GM18507 (cell line): ENCODE measurements around the gene GNAS.

Source experiments
- DNase-seq: peaks from one replicate; pipeline ENCODE4 v3.0.0; 2011; ENCODE audit warnings: low read depth; ENCODE audit not compliant: insufficient read length; ENCODE audit errors: extremely low spot score
- FAIRE-seq: peaks from 2 replicates; lab custom pipeline; 2011; peaks lifted over from hg19 to GRCh38; lab: Jason Lieb, UNC

Gene GNAS

DNA sequence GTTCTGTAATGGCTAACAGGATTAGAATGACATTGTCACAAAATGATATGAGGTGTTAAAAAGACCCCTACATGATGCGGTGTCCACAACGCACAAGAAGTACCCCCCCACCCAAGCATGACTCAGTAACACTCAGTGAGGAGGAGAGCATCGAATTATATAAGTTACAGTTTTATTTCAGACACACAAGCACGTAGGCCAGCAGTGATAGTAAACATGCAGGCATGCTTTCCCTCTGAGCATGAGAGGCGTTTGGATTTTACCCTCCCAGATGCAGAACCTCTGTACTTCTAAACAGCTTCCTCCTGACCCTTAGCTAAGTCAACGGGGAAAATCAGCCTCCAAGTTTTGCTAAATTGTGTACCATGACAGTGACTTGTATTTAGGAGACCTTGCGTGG lies 23.9 kb downstream of the GNAS start:
- FAIRE-seq (no peak), DNase-seq (no peak)

DNA sequence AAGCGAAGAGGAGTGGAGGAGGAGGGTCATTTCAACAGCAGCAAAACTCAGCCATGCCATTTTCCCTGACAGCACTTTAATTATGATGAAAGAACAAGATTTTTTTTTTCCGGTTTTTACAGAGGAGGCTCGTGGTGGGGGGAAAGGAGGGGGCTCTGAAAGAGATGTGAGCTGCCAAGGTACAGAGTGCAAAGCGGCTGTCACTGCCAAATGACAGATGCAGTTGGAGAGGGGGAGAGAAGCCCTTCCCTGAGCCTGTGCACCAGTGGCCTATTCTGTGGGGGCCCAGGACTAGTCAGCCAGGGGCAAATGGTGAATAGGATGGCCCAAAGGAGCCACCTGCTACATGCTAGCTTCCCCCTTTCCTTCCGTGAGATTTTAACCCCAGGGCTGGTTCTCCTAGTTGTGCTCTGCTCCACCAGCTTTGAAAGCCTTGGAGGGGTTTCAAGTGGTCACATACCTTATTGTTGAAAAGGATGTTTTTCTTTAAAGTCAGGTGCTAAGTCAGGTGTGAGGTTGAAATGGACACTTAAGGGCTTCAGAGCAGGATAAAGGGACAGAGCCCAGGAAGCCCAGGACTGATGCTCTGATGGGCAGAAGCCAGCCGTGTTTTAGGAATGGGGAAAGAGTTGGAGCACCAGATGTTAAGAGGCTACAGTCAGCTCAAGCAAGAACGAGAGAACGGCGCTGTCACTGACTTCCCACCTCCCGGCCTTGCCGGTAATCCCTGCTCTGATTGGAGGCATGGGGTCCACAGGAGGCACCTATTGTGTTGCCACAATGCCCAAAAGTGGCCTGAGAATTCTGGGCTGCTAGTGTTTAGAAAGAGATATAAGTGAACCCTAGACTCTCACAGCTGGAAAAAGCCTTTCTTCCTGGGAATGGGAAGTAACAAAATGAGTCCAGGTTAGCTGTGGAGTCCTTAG lies 24.8 kb downstream of the GNAS start:
- DNase-seq, result no peak
- FAIRE-seq, result no peak

DNA sequence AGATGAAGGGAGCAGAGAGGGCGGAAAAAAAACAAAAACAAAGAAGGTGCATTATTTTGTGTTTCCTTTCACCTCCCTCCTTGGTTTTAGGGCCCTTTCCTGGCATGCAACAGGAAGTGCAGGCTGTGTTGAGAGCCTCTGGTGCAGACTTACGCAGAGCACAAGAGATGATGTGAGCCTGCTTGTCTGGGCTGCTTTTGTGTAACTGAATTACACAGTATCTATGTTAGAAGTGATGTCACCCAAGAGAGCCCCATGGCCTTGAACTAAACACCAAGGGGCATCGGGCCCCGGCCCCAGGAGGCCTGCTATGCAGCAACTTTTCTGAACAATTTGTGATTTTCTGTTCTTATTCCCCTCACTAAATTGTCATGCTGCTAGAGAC lies 25.5 kb downstream of the GNAS start:
- DNase-seq, result no peak
- no peak for FAIRE-seq

- DNase-seq (no peak), FAIRE-seq (no peak)
Measured at GRCh38 chr20:58878399-58878798, 25.9 kb downstream of the GNAS start.

- DNase-seq, result no peak
- FAIRE-seq, result no peak
Measured at GRCh38 chr20:58880441-58880840, 27.9 kb downstream of the GNAS start.

DNA sequence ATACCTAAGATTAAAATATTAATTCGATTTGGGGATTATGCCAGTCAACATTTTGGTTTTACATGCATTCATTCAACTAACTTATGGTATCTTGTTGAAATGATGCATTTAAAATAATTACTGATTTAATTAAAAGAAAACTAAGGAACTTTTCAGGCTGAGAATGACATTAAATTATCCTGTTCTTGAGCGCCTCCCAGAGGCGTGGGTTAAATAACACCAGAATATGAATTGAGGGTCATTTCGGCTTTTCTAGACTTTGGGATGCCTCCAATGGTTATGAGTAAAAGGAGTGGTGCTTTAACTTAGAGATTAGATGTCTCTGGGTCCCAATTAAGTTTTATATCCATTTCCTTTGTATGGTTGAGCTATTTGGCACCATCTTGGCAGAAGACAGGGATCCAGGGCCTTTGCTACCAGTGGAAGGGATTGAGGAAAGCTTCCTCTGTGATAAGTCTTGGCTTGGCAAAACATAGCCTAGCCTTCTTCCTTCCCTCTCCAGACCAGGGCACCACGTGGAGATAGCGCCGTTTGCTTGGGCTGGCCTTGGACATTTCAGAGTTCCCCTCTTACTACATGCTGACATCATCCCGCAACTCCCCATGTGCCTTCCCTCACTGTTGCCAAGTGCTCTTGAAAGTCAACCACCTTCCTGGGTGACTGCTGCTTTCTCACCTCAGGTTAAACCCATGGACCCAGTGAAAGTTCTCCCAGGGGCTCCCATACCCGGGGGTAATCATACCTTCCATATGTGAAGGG lies 28.7 kb downstream of the GNAS start:
- DNase-seq (no peak), FAIRE-seq (no peak)

DNA sequence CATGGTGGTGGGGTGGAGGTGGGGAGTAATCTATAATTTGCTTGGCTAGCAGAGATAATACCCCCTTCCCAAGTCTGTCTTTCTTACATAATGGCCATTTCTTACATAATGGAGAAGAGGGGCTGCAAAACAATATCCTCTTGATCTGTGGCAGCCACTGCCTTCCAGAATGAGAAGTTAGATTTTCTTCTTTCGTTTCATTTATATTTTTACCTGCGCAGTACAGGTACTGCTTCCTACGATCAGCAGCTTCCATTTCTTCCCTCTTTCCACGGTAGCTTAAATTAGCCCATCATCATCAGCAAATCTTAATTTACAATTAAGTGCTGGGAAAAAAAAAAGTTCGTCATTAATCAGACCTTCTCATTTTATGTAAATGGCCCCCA lies 30.2 kb downstream of the GNAS start:
- FAIRE-seq (no peak), DNase-seq (no peak)

- no peak for DNase-seq
- FAIRE-seq, result no peak
Measured at GRCh38 chr20:58883241-58883691, 30.8 kb downstream of the GNAS start.

DNA sequence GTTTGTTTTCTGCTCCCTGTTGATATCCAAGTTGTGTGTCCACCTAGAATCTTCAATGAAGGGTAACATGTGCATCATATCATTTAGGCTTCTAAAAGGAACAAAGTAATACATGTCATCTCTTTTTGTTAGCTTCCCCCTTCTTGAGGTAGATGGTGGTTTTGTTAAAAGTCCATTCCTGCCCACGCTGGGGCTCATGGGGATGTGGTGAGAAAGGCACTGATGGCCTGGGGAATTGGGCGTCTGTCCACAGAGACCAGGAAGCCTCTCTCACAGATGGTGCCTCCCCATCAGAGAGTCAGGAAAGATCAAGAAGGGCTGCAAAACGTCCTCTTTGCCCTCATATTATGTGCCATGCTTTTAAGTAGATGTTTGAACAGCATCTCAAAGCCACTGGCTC lies 32.5 kb downstream of the GNAS start:
- FAIRE-seq, result no peak
- no peak for DNase-seq

GRCh38 chr20:58886546-58886945 lies 34.0 kb downstream of the GNAS start:
- FAIRE-seq (peak; percentile 74), DNase-seq (no peak)

- DNase-seq (no peak), FAIRE-seq (no peak)
Measured at GRCh38 chr20:58888103-58888502, 35.6 kb downstream of the GNAS start.

DNA sequence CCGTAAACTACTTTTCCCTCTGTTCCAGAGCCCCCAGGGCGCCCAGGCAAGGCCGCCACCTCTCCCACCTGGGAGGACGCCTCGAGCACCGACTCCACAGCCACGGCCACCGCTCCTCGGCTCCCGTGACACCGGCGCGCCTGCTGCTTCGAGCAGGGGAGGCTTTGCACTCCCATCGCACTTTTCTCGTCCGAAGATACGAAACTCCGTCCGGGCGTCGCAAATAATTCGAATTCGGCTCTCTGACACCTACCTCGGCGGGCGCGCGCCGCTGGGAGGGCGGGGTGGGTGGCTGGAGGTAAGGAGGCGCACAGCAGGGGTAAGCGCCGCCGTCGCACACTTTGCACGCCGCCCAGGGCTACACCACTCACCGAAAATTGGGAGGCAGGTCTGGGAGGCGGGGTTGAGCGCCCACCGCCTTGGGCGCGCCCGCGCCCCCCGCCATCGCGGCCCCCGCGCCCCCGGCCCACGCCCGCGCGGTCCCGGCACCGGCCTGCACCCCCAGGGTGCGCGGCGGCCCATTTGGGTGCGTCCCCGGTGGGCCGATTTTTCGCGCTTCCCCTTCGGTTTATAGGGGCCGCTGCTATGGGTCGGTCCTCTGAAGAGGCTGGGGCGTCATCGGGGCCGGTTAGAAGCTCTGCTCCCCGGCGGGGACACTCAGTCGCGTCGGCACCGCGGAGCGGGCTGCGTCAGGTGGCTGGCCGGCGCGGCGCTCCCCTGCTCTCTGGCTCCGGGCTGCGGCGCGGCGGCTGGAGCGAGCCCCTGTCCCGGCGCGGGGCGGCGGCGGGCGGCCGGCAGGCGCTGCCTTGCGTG lies 36.2 kb downstream of the GNAS start:
- peak; percentile 73 for DNase-seq
- peak; percentile 70 for FAIRE-seq

GRCh38 chr20:58889334-58889760 lies 36.8 kb downstream of the GNAS start:
- DNase-seq, result no peak
- FAIRE-seq, result no peak

DNA sequence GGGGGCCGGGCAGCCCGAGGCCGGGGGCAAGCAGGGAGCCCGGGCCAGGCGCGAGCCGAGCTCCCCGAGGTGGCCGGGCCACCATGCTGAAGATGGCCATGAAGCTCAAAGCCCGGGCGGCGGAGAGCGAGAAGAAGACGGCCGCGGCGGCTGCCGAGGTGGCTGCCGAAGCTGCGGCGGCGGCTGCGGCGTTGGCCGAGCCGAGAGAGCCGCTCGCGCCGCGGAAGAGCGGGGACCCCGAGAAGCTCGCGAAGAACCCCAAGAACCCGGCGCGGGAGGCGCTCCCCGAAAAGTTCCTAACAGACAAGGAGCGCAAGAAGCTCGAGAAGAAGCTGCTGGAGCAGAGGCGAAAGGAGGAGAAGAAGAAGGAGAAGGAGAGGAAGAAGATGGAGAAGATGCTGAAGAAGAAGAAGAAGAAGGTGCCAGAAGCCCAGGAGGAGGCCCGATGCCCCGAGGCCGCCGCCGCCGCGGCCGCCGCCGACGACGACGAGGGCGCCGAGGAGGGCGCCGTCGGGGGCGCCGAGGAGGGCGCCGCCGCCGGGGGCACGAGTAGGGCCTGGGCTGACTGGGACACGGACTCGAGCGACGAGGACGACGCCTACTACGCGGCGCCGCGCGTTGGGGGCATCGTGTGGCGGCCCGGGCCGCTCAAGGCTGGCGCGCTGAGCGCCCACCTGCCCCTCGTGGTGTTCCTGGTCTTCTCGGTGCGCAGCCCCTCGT lies 37.4 kb downstream of the GNAS start:
- DNase-seq (no peak), FAIRE-seq (no peak)

GRCh38 chr20:58890518-58891085 lies 38.1 kb downstream of the GNAS start:
- FAIRE-seq (peak; percentile 56), DNase-seq (no peak)

- FAIRE-seq (no peak), DNase-seq (no peak)
Measured at GRCh38 chr20:58891086-58891717, 38.7 kb downstream of the GNAS start.

DNA sequence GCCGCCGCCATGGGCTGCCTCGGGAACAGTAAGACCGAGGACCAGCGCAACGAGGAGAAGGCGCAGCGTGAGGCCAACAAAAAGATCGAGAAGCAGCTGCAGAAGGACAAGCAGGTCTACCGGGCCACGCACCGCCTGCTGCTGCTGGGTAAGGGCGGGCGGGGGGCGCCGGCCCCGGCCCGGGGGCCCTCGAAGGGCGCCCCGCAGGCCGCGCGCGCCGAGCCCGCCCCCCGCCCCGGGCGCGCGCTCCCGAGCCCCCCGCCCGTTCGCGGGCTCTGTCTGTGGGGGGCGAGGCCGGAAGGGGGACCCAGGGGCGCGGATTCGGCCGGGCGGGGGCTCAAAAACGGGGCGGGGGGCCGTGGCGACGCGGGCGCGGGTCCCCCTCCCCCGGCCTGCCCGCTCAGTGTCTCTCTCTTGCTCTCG lies 39.2 kb downstream of the GNAS start:
- FAIRE-seq (no peak), DNase-seq (no peak)

- DNase-seq (no peak), FAIRE-seq (peak; percentile 70)
Measured at GRCh38 chr20:58892141-58892931, 39.8 kb downstream of the GNAS start.
